Right lobe of liver (tissue), 6 donors: Measurements from ENCODE around the gene CCDC9B. TPM values are rescaled to one million over a fixed set of nuclear protein-coding genes. Genes with fewer than 3 reads are reported as not detected.

Source experiments
- ATAC-seq, 4 donors: fragments of 200-7000 bp; cut with Tn5 transposase; one replicate each; pipeline ENCODE4 v1.9.1; 2020; ENCODE audit warnings: mild to moderate bottlenecking in 4 of 4, moderate library complexity in 4 of 4
- DNase-seq, 3 donors: peaks; one replicate each; pipeline ENCODE4 v3.0.0-alpha.2; 2020
- H3K27ac ChIP-seq, 3 donors: fragments of 200-600 bp; one replicate each; pipeline ENCODE4 v1.8.0; 2022
- H3K27me3 ChIP-seq, 2 donors: fragments of 200-600 bp; one replicate each; pipeline ENCODE4 v1.8.0; 2022
- H3K36me3 ChIP-seq, 4 donors: fragments of 200-600 bp; sonication (generic) in 1 of 4; one replicate each; pipeline versions ENCODE4 v1.5.1 to v1.8.0; 2017 to 2022; ENCODE audit warnings: control low read depth in 1 of 4
- H3K4me1 ChIP-seq, 4 donors: fragments of 200-600 bp; sonication (generic) in 1 of 4; one replicate each; pipeline versions ENCODE4 v1.5.1 to v1.8.0; 2017 to 2022; ENCODE audit warnings: control low read depth in 1 of 4
- H3K4me3 ChIP-seq, 3 donors: fragments of 200-600 bp; one replicate each; pipeline ENCODE4 v1.8.0; 2022
- H3K9me3 ChIP-seq, 4 donors: fragments of 200-600 bp; sonication (generic) in 1 of 4; one replicate each; pipeline versions ENCODE4 v1.5.1 to v1.8.0; 2017 to 2022; ENCODE audit warnings: control low read depth in 1 of 4
- POLR2A ChIP-seq: fragments of 450-650 bp; IDR thresholded peaks from one replicate; pipeline ENCODE4 v1.6.1; 2017; ENCODE audit warnings: antibody characterized with exemption, mild to moderate bottlenecking
- WGBS: methylation state at CpG from one replicate; pipeline ENCODE4 v1.1.6; 2018; ENCODE audit warnings: low coverage, low lambda C conversion rate; ENCODE audit not compliant: insufficient coverage; ENCODE audit errors: missing lambda C conversion rate; 5-methylcytosine and 5-hydroxymethylcytosine counted together
- intact Hi-C, 2 donors: fragments of 100-400 bp; cut with DNase I; formaldehyde crosslinking; loops; one replicate each; pipeline versions ENCODE4 v1.11.2 to v1.14.1; 2022
- total RNA-seq, 6 experiments: library from RNA; depleted of rRNA in 2 of 6; stranded (reverse); fragments of >200 nt in 2 of 6; fragmentation: NEBNext Ultra II Directional in 3 of 6; extraction: Animal tissue kit (Norgen Biotek cat#: 25700) in 3 of 6; gene quantifications; one replicate each; pipeline versions ENCODE4 v1.1.0 to v1.2.4, GENCODE V29; 2016 to 2023
- TF ChIP-seq, protein P1 (sequence below), 4 donors: fragments of 200-600 bp in 3 of 4; fragments of 450-650 bp in 1 of 4; IDR thresholded peaks; one replicate each; pipeline versions ENCODE4 v1.5.1 to v1.8.0; 2016 to 2022; ENCODE audit warnings: antibody characterized with exemption in 4 of 4, mild to moderate bottlenecking in 2 of 4
- donor health status: DM: no; HTN: yes; CAD: no.
- donor health status: DM: no; HTN: no; CAD: no.
- donor health status: DM: no; HTN: no; CAD: no.
- donor health status: DM: no; HTN: yes; CAD: no.
- donor health status: DM: no; HTN: yes; CAD: no.

CCDC9B gene
- total RNA-seq, 6 experiments from 2014 or later, result 4.2 to 11.9 (median 4.7) TPM

DNA sequence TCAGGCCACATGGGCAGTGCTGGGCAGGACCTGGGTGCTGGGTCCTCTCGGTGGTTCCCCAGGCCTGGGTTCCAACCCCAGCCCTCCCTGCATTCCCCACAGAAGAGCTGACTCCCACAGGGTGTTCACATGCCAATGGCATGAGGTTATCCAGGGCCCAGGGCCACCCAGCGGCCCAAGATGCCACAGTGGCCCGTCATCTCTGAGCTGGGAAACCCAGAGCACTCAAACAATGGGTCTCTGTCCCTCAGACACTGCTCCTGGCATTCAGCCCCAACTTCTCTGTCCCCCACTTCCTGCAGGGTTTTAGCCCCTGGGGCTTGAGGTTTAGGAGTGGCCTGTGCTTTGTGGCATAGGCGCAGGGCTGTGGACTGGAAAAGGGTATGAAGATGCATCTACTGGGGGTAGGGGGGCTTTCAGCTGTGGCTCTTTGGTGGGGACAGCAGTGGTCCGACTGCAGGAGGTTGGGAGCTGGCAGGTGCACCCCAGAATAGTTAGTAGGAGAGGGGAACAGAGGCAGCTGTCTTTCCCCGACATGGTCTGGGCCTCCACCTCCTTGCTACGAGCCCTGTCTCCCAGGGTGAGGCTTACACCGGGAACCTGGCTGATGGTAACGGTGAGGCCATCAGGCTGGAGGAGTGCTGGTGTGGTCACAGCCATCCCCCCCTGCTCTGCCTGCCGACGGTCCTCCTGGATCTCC lies 1.7 kb downstream of the CCDC9B start:
- 60% methylated on average over 1 of the region's 11 CpGs for WGBS

DNA sequence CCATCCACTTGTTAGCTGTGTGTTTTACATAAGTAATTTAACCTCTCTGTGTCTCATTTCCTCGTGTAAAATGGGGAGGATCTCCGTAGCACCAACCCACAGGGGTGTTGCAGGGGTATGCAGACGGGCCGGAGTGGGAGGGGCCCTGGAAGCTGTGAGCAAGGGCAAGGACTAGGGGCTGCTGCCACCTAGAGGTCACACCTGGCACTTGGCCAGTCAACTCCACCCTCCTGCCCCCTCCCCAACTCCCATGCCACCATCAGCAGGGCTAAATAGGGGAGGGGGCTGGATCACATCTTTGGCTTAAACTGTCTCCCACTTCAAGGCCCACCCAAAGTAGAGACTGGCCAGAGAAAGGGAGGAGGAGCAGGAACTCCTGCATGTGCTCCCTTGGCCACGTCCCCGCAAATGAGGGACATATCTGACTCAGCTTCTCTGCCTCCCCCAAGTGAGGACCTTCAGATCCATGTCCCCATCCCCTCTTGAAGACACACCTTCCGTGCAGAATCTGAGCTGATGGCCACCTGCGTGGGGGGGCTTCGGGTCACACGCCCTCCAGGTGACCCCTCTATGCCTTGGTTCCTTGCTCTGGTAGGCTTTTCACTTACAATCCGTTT lies 2.6 kb downstream of the CCDC9B start:
- H3K27ac ChIP-seq, result peak overlapping the region in 1 of 3 donors; percentile 13
- no peaks in the 10 kb centered on the region for H3K27me3 ChIP-seq
- ATAC-seq, result peak; percentile 14 to 29 (median 18)
- peak in 1 of 3 donors; percentile 82 for DNase-seq
- no peaks in the 10 kb centered on the region for H3K9me3 ChIP-seq
- TF ChIP-seq, protein P1, sequence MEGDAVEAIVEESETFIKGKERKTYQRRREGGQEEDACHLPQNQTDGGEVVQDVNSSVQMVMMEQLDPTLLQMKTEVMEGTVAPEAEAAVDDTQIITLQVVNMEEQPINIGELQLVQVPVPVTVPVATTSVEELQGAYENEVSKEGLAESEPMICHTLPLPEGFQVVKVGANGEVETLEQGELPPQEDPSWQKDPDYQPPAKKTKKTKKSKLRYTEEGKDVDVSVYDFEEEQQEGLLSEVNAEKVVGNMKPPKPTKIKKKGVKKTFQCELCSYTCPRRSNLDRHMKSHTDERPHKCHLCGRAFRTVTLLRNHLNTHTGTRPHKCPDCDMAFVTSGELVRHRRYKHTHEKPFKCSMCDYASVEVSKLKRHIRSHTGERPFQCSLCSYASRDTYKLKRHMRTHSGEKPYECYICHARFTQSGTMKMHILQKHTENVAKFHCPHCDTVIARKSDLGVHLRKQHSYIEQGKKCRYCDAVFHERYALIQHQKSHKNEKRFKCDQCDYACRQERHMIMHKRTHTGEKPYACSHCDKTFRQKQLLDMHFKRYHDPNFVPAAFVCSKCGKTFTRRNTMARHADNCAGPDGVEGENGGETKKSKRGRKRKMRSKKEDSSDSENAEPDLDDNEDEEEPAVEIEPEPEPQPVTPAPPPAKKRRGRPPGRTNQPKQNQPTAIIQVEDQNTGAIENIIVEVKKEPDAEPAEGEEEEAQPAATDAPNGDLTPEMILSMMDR (IDR thresholded peaks at IDR 0.05), result peak; percentile 45 to 70 (median 58)
- TF ChIP-seq POLR2A, result no peak
- no peak overlapping the region for H3K4me3 ChIP-seq
- H3K4me1 ChIP-seq, result peaks cover 0 to 26% (median 9%) of the 10 kb centered on the region in 4 donors
- H3K36me3 ChIP-seq, result no peaks in the 10 kb centered on the region
- WGBS, result 20% methylated on average over 6 of the region's 11 CpGs
- intact Hi-C loops, result no loop called here

More for the DNA sequence above, 1.7 kb downstream of the CCDC9B start:
- H3K9me3 ChIP-seq, result no peaks in the 10 kb centered on the region
- no peaks in the 10 kb centered on the region for H3K27me3 ChIP-seq
- no peaks in the 10 kb centered on the region for H3K36me3 ChIP-seq
- no peak for DNase-seq
- peaks cover 0 to 26% (median 9%) of the 10 kb centered on the region in 4 donors for H3K4me1 ChIP-seq
- ATAC-seq, result no peak
- intact Hi-C loops, result no loop called here
- no peak overlapping the region for H3K4me3 ChIP-seq
- TF ChIP-seq POLR2A, result no peak
- TF ChIP-seq, protein P1 (IDR thresholded peaks at IDR 0.05), result no peak
- H3K27ac ChIP-seq, result peak overlapping the region in 2 of 3 donors; percentile 51 to 79

DNA sequence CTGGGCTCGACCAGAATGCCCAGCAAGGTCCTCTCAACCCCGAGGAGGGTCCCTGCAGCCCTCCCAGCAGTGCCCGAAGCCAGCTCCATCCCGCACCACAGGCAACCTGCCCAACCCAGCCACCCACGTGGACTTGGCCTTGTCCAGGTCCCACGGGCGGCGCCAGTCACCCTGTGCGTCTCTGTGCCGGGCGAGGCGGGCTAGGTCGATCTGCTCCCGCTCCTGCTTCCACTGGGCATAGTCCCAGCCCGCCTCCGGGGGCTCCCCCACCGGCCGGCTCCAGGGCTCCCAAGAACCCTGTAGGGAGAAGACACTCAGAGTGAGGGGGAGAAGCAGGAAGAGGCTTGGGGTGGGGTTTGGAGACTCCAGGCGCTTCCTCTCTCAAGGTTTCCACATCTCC lies 3.1 kb downstream of the CCDC9B start:
- Histone ChIP-seq H3K27ac (no peak overlapping the region), H3K36me3 (no peaks in the 10 kb centered on the region), H3K9me3 (no peaks in the 10 kb centered on the region), H3K27me3 (no peaks in the 10 kb centered on the region), H3K4me1 (peaks cover 0 to 26% (median 9%) of the 10 kb centered on the region in 4 donors), H3K4me3 (no peak overlapping the region)
- ATAC-seq (no peak), DNase-seq (no peak)
- 60% methylated on average over 1 of the region's 19 CpGs for WGBS
- TF ChIP-seq, protein P1 (IDR thresholded peaks at IDR 0.05), result no peak
- TF ChIP-seq POLR2A, result no peak
- intact Hi-C loops, result no loop called here

DNA sequence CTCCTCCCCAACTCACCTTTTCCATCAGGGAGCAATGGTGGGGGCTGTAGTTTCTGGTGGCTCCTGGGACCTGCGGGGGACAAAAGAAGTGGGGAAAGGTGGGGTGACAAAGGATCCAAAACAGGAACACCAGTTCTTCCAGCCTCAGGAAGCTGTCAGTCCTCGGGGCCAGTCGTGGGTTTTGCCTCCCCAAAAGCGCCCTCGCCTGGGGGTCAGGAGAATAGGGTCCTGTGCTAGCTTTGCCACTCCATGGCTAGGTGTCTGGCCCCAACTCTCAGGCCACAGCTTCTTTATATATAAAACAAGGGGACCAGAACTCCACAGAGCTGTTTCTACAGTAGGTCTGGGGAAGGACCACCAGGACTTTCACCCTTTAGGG lies 4.0 kb downstream of the CCDC9B start:
- 67% methylated on average over 1 of the region's 5 CpGs for WGBS
- H3K27me3 ChIP-seq, result no peaks in the 10 kb centered on the region
- TF ChIP-seq, protein P1 (IDR thresholded peaks at IDR 0.05), result no peak
- TF ChIP-seq POLR2A, result no peak
- no peak overlapping the region for H3K27ac ChIP-seq
- peaks cover 0 to 26% (median 9%) of the 10 kb centered on the region in 4 donors for H3K4me1 ChIP-seq
- no peaks in the 10 kb centered on the region for H3K36me3 ChIP-seq
- intact Hi-C loops, result no loop called here
- no peaks in the 10 kb centered on the region for H3K9me3 ChIP-seq
- ATAC-seq, result no peak
- no peak for DNase-seq
- H3K4me3 ChIP-seq, result no peak overlapping the region
